DND-41 (cell line): ENCODE measurements around the gene GPR108.

Experiments
- ATAC-seq: fragments of 200-7000 bp; cut with Tn5 transposase; 3 replicates; pipeline ENCODE4 v1.9.1; 2021; ENCODE audit warnings: low read depth; ENCODE audit not compliant: insufficient read depth
- DNase-seq: peaks from one replicate; pipeline ENCODE4 v3.0.0-alpha.2; 2020
- H2AFZ ChIP-seq: 2 replicates; pipeline ENCODE4 v1.6.0; 2012; ENCODE audit warnings: low read depth, low read length
- H3K27ac ChIP-seq: 2 replicates; pipeline ENCODE4 v1.5.1; 2012; ENCODE audit warnings: low read length, inconsistent platforms
- H3K27me3 ChIP-seq: fragments of 200-600 bp; sonication (generic); 2 replicates; pipeline ENCODE4 v1.6.0; 2012; ENCODE audit warnings: low read length, mild to moderate bottlenecking, inconsistent platforms; ENCODE audit not compliant: insufficient read depth, poor library complexity
- H3K36me3 ChIP-seq: 2 replicates; pipeline ENCODE4 v1.5.1; 2012; ENCODE audit warnings: low read length, inconsistent platforms; ENCODE audit not compliant: insufficient read depth
- H3K4me1 ChIP-seq: 2 replicates; pipeline ENCODE4 v1.5.1; 2012; ENCODE audit warnings: mild to moderate bottlenecking, low read length; ENCODE audit not compliant: insufficient read depth
- H3K4me2 ChIP-seq: 2 replicates; pipeline ENCODE4 v1.6.0; 2012; ENCODE audit warnings: mild to moderate bottlenecking, moderate library complexity, low read length, inconsistent platforms; ENCODE audit not compliant: insufficient read depth
- H3K4me3 ChIP-seq, 2 experiments: fragments of 200-600 bp in 1 of 2; shearing (Covaris generic) in 1 of 2; 2 replicates each; pipeline ENCODE4 v1.5.1; 2012 to 2016; ENCODE audit warnings: inconsistent platforms in 2 of 2, low read length in 2 of 2, mild to moderate bottlenecking in 2 of 2, low read depth in 1 of 2, moderate library complexity in 1 of 2
- H3K79me2 ChIP-seq: 2 replicates; pipeline ENCODE4 v1.6.0; 2012; ENCODE audit warnings: low read length, inconsistent platforms; ENCODE audit not compliant: insufficient read depth
- H3K9ac ChIP-seq: 2 replicates; pipeline ENCODE4 v1.6.0; 2012; ENCODE audit warnings: low read depth, mild to moderate bottlenecking, inconsistent platforms, low read length, moderate library complexity
- H3K9me3 ChIP-seq: 2 replicates; pipeline ENCODE4 v1.5.1; 2012; ENCODE audit warnings: low read length, moderate library complexity, mild to moderate bottlenecking, inconsistent platforms; ENCODE audit not compliant: insufficient read depth, severe bottlenecking
- H4K20me1 ChIP-seq: 2 replicates; pipeline ENCODE4 v1.6.0; 2012; ENCODE audit warnings: low read length; ENCODE audit not compliant: insufficient read depth
- CTCF ChIP-seq: IDR thresholded peaks from 2 replicates; pipeline ENCODE4 v1.5.1; 2012; ENCODE audit warnings: borderline replicate concordance, low read length, moderate library complexity, mild to moderate bottlenecking; ENCODE audit not compliant: poor library complexity, severe bottlenecking; ENCODE audit errors: extremely low read depth
- EZH2 ChIP-seq: IDR thresholded peaks from 3 replicates; pipeline ENCODE4 v1.6.1; 2012; ENCODE audit warnings: borderline replicate concordance, low read depth, mild to moderate bottlenecking, moderate library complexity, low read length, inconsistent platforms; ENCODE audit not compliant: severe bottlenecking

GPR108 gene

GRCh38 chr19:6721773-6722172, 15.6 kb downstream of the GPR108 start:
- Histone ChIP-seq H3K4me3 (no peak overlapping the region), H3K27ac (no peak overlapping the region), H2AFZ (no peak overlapping the region), H3K4me1 (no peaks in the 10 kb centered on the region), H3K79me2 (no peaks in the 10 kb centered on the region), H3K4me2 (no peak overlapping the region), H3K9ac (no peak overlapping the region), H3K9me3 (no peaks in the 10 kb centered on the region), H3K36me3 (no peaks in the 10 kb centered on the region), H3K27me3 (no peaks in the 10 kb centered on the region), H4K20me1 (peaks cover 2% of the 10 kb centered on the region; the same call in 1 of the 2 replicates)
- DNase-seq (no peak), ATAC-seq (no peak)
- TF ChIP-seq EZH2 (no peak), CTCF (no peak)

- no peak for ATAC-seq
- Histone ChIP-seq H2AFZ (no peak overlapping the region), H3K4me2 (no peak overlapping the region), H3K27me3 (no peaks in the 10 kb centered on the region), H3K79me2 (no peaks in the 10 kb centered on the region), H3K36me3 (no peaks in the 10 kb centered on the region), H3K9ac (no peak overlapping the region), H3K4me1 (no peaks in the 10 kb centered on the region), H3K4me3 (no peak overlapping the region), H3K27ac (no peak overlapping the region), H3K9me3 (no peaks in the 10 kb centered on the region), H4K20me1 (peaks cover 2% of the 10 kb centered on the region; the same call in 1 of the 2 replicates)
- no peak for DNase-seq
- TF ChIP-seq CTCF (no peak), EZH2 (no peak)
Observed at GRCh38 chr19:6721138-6721474, 16.3 kb downstream of the GPR108 start.

- Histone ChIP-seq H3K27ac (no peak within 1 kb of the TSS), H3K9ac (no peak within 1 kb of the TSS)
- TF ChIP-seq CTCF (no peak), EZH2 (no peak)
Observed at GRCh38 chr19:6720369-6721137, 16.8 kb downstream of the GPR108 start, which contains the start of gene C3. Gene C3 (minus strand): TSS chr19:6720650. CDS start chr19:6720589, 61 bp downstream.

More at GRCh38 chr19:6720369-6721137, 16.8 kb downstream of the GPR108 start, which contains the start of gene C3:
- Histone ChIP-seq H3K4me1 (no peaks in the 10 kb centered on the region), H3K36me3 (no peaks in the 10 kb centered on the region), H3K9me3 (no peaks in the 10 kb centered on the region), H3K4me3 (no peak within 1 kb of the TSS), H2AFZ (no peak within 1 kb of the TSS), H3K4me2 (no peak within 1 kb of the TSS), H3K79me2 (no peaks in the 10 kb centered on the region), H3K27me3 (no peaks in the 10 kb centered on the region), H4K20me1 (peaks cover 2% of the 10 kb centered on the region; the same call in 1 of the 2 replicates)
- no peak for ATAC-seq
- DNase-seq, result no peak
